ENCODE data around the gene CEBPA. TPM values are rescaled to one million over a fixed set of nuclear protein-coding genes. Genes with fewer than 3 reads are reported as not detected.

CEBPA gene
- total and polyA plus RNA-seq, 2 donors (not counting 1 experiment from before 2014, with no cell fraction given) = 1.7 to 2.6 TPM

DNA sequence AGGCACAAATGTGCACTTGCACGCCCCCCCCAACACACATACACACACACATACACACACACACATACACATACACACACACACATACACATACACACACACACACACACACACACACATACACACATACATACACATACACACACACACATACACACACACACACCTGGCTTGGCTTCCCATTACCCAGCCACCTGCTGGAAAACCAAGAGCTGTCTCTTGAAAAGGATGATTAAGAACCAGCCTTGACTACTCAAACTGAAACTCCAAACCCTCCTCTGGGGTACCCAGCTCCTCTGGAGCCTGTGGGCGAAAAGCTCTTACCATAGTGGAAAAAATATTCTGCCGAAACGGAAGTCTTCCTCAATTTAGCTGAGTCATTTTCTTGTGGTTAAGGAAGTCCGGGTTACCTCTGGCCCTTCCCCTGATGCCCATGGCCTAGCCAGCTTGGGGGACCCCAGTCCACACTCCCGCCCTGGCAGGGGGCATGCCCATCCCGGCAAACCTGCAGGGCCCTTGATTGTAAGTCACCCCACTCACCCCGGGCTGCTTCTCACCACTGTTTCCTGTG lies 21.9 kb downstream of the CEBPA start:
- intact Hi-C loops (cut with micrococcal nuclease) = no loop called here
- no peaks in the 10 kb centered on the region for H3K4me1 ChIP-seq (ENCODE audit: control insufficient read depth in 2 of 2, insufficient read depth in 2 of 2, low read length in 2 of 2)
- no peak overlapping the region for H3K9ac ChIP-seq (ENCODE audit: low read length)
- no peak overlapping the region for H3K27ac Mint-ChIP-seq
- no peak for ATAC-seq (ENCODE audit: low read depth)
- no peak overlapping the region for H3K4me3 ChIP-seq (ENCODE audit: control extremely low read depth in 1 of 5, extremely low read depth in 1 of 5, insufficient read depth in 1 of 5, low read depth in 2 of 5, low read length in 4 of 5)
- H2AFZ ChIP-seq (ENCODE audit: insufficient read depth, low read depth, low read length, poor library complexity, severe bottlenecking) = no peak overlapping the region
- ChIA-PET POLR2A (no interaction called here), CTCF (no interaction called here)
- H3K4me2 ChIP-seq (replicated peaks; ENCODE audit: low read depth, low read length, poor library complexity, severe bottlenecking) = no peak overlapping the region
- TF ChIP-seq, protein P1, sequence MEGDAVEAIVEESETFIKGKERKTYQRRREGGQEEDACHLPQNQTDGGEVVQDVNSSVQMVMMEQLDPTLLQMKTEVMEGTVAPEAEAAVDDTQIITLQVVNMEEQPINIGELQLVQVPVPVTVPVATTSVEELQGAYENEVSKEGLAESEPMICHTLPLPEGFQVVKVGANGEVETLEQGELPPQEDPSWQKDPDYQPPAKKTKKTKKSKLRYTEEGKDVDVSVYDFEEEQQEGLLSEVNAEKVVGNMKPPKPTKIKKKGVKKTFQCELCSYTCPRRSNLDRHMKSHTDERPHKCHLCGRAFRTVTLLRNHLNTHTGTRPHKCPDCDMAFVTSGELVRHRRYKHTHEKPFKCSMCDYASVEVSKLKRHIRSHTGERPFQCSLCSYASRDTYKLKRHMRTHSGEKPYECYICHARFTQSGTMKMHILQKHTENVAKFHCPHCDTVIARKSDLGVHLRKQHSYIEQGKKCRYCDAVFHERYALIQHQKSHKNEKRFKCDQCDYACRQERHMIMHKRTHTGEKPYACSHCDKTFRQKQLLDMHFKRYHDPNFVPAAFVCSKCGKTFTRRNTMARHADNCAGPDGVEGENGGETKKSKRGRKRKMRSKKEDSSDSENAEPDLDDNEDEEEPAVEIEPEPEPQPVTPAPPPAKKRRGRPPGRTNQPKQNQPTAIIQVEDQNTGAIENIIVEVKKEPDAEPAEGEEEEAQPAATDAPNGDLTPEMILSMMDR (IDR thresholded peaks at IDR 0.05) = no peak
- no peak for TF ChIP-seq EZH2 (IDR thresholded peaks at IDR 0.05; ENCODE audit: borderline replicate concordance, insufficient read depth, low read depth, low read length, poor library complexity, severe bottlenecking)
- H3K27me3 ChIP-seq (replicated peaks in 1 of 4; ENCODE audit: control extremely low read depth in 1 of 4, control insufficient read depth in 3 of 4, insufficient read depth in 4 of 4, low read length in 3 of 4) = peaks cover 0 to 2% (median 0%) of the 10 kb centered on the region in 4 experiments
- H3K9me3 Mint-ChIP-seq (ENCODE audit: insufficient read depth) = no peaks in the 10 kb centered on the region
- H3K79me2 ChIP-seq (ENCODE audit: control insufficient read depth, insufficient read depth, low read length) = no peaks in the 10 kb centered on the region
- H3K27ac ChIP-seq (ENCODE audit: low read length in 2 of 2) = no peak overlapping the region
- peaks cover 5% of the 10 kb centered on the region for H3K4me1 Mint-ChIP-seq
- WGBS (ENCODE audit: insufficient coverage) = 23% methylated on average over 6 of the region's 8 CpGs
- DNase-seq = no peak
- no peaks in the 10 kb centered on the region for H3K36me3 ChIP-seq (replicated peaks in 1 of 2; ENCODE audit: control extremely low read depth in 1 of 2, control insufficient read depth in 1 of 2, extremely low read depth in 1 of 2, insufficient read depth in 2 of 2, low read length in 1 of 2)
- peaks cover 14% of the 10 kb centered on the region for H3K27me3 Mint-ChIP-seq
- H4K20me1 ChIP-seq (ENCODE audit: control insufficient read depth, insufficient read depth, low read length, poor library complexity, severe bottlenecking) = no peaks in the 10 kb centered on the region
- H3K9me3 ChIP-seq (ENCODE audit: control extremely low read depth in 1 of 3, control insufficient read depth in 2 of 3, insufficient read depth in 1 of 3, low read length in 2 of 3) = peaks cover 0 to 2% (median 0%) of the 10 kb centered on the region in 3 donors
- H3K4me3 Mint-ChIP-seq = no peak overlapping the region

DNA sequence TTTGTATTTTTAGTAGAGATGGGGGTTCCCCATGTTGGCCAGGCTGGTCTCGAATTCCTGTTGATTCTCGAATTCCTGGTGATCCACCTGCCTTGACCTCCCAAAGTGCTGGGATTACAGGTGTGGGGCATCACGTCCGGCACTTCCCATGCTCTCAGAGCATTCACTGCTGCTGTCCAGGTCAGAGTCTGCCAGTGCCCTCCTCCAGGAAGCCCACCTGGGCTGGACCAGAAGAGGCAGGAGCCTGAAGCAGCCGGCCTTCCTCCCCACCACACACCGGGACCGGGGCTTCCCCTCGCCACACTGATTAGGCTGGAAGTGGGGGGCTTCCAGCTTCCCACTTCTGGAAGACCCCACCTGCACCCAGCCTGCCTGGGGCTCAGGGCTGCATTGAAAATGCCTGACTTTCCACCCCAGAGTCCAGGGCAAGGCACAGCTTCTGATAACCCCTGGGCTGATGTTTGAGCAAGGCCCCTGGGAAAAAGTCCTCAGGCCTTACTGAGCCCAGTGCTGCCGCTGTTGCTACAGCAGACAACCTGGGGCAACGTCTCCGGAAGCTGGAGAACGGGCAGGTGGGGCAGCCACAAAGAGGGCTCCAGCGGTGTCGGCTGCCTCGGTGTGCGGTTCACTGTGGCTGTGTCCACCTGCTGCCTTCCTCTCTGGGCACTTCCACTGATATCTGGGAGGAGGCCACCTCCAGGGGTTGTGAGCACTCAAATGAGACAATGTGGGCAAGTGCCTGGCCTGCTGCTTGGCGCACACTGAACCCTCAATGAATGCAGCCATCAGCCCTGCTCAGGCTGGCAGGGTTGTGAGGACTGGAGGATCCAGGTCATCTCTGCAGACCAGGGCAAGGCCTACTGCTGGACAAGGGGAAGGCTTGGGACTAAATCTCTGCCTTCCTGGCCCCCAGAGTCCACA lies 22.6 kb downstream of the CEBPA start:
- DNase-seq (no peak), ATAC-seq (ENCODE audit: low read depth) (no peak)
- Histone ChIP-seq H3K9me3 (ENCODE audit: control extremely low read depth in 1 of 3, control insufficient read depth in 2 of 3, insufficient read depth in 1 of 3, low read length in 2 of 3) (peaks cover 0 to 2% (median 0%) of the 10 kb centered on the region in 3 donors), H3K4me2 (replicated peaks; ENCODE audit: low read depth, low read length, poor library complexity, severe bottlenecking) (no peak overlapping the region), H3K4me3 (ENCODE audit: control extremely low read depth in 1 of 5, extremely low read depth in 1 of 5, insufficient read depth in 1 of 5, low read depth in 2 of 5, low read length in 4 of 5) (no peak overlapping the region), H3K9ac (ENCODE audit: low read length) (no peak overlapping the region), H3K36me3 (replicated peaks in 1 of 2; ENCODE audit: control extremely low read depth in 1 of 2, control insufficient read depth in 1 of 2, extremely low read depth in 1 of 2, insufficient read depth in 2 of 2, low read length in 1 of 2) (no peaks in the 10 kb centered on the region), H3K27me3 (replicated peaks in 1 of 4; ENCODE audit: control extremely low read depth in 1 of 4, control insufficient read depth in 3 of 4, insufficient read depth in 4 of 4, low read length in 3 of 4) (peaks cover 0 to 2% (median 0%) of the 10 kb centered on the region in 4 experiments), H3K27ac (ENCODE audit: low read length in 2 of 2) (no peak overlapping the region), H2AFZ (ENCODE audit: insufficient read depth, low read depth, low read length, poor library complexity, severe bottlenecking) (no peak overlapping the region), H3K79me2 (ENCODE audit: control insufficient read depth, insufficient read depth, low read length) (no peaks in the 10 kb centered on the region), H3K4me1 (ENCODE audit: control insufficient read depth in 2 of 2, insufficient read depth in 2 of 2, low read length in 2 of 2) (no peaks in the 10 kb centered on the region), H4K20me1 (ENCODE audit: control insufficient read depth, insufficient read depth, low read length, poor library complexity, severe bottlenecking) (no peaks in the 10 kb centered on the region)
- Mint-ChIP-seq H3K9me3 (ENCODE audit: insufficient read depth) (no peaks in the 10 kb centered on the region), H3K27me3 (peaks cover 11% of the 10 kb centered on the region), H3K4me1 (peaks cover 5% of the 10 kb centered on the region), H3K4me3 (no peak overlapping the region), H3K27ac (no peak overlapping the region)
- intact Hi-C loops (cut with micrococcal nuclease) = no loop called here
- TF ChIP-seq EZH2 (IDR thresholded peaks at IDR 0.05; ENCODE audit: borderline replicate concordance, insufficient read depth, low read depth, low read length, poor library complexity, severe bottlenecking) = no peak
- TF ChIP-seq, protein P1 (IDR thresholded peaks at IDR 0.05) = no peak
- POLR2A ChIA-PET = no interaction called here
- 70% methylated on average over 16 of the region's 17 CpGs for WGBS (ENCODE audit: insufficient coverage)
- CTCF ChIA-PET = no interaction called here

All from B cell (primary cell).